K562 (cell line): ENCODE data around the gene SBK3. TPM values are rescaled to one million over a fixed set of nuclear protein-coding genes. Genes with fewer than 3 reads are reported as not detected.

Source experiments
- BRD9 ChIP-seq: fragments of 450-650 bp; IDR thresholded peaks from 2 replicates; pipeline ENCODE4 v1.6.1; 2018; ENCODE audit warnings: low read depth; ENCODE audit not compliant: partially characterized antibody
- C11orf30 ChIP-seq: fragments of 450-650 bp; IDR thresholded peaks from 2 replicates; pipeline ENCODE4 v1.6.1; 2016; ENCODE audit warnings: low read depth, mild to moderate bottlenecking
- CEBPG ChIP-seq, 3 experiments: fragments of 200-800 bp in 1 of 3; sonication (Bioruptor generic) in 1 of 3; sonication (generic) in 1 of 3; formaldehyde crosslinking in 1 of 3; IDR thresholded peaks in 2 of 3; conservative IDR thresholded peaks in 1 of 3; 2 replicates each; pipeline versions ENCODE4 v1.6.1 to v1.8.0; 2016 to 2022; ENCODE audit warnings: missing compliant biosample characterization in 2 of 3, missing genetic modification characterization in 2 of 3, mild to moderate bottlenecking in 1 of 3, missing genetic modification reagents in 1 of 3
- CREB3L1 ChIP-seq: fragments of 450-650 bp; IDR thresholded peaks from 2 replicates; pipeline ENCODE4 v1.6.1; 2014; ENCODE audit warnings: low read depth, mild to moderate bottlenecking, moderate library complexity, borderline replicate concordance
- CREBBP ChIP-seq: IDR thresholded peaks from one replicate; pipeline ENCODE4 v1.6.1; 2012; ENCODE audit warnings: low read depth, mild to moderate bottlenecking, control low read depth, inconsistent platforms, low read length
- DACH1 ChIP-seq: fragments of 450-650 bp; IDR thresholded peaks from 2 replicates; pipeline ENCODE4 v1.6.1; 2018; ENCODE audit not compliant: partially characterized antibody
- HDAC3 ChIP-seq: fragments of 450-650 bp; IDR thresholded peaks from 2 replicates; pipeline ENCODE4 v1.6.1; 2018; ENCODE audit warnings: borderline replicate concordance, mild to moderate bottlenecking, moderate library complexity; ENCODE audit not compliant: partially characterized antibody
- KLF16 ChIP-seq: IDR thresholded peaks from 2 replicates; pipeline ENCODE4 v1.6.1; 2016; ENCODE audit warnings: antibody characterized with exemption
- MEF2A ChIP-seq: IDR thresholded peaks from 2 replicates; pipeline ENCODE4 v1.6.1; 2011; ENCODE audit warnings: low read depth, mild to moderate bottlenecking, low read length, moderate library complexity; ENCODE audit not compliant: control insufficient read depth
- MXD1 ChIP-seq: fragments of 250-450 bp; sonication (Bioruptor Pico); IDR thresholded peaks from 2 replicates; pipeline ENCODE4 v1.8.0; 2021; ENCODE audit warnings: borderline replicate concordance, mild to moderate bottlenecking, moderate library complexity; ENCODE audit not compliant: poor library complexity, severe bottlenecking
- NKRF ChIP-seq: fragments of 450-650 bp; IDR thresholded peaks from 2 replicates; pipeline ENCODE4 v1.6.1; 2016; ENCODE audit warnings: borderline replicate concordance
- NR2F6 ChIP-seq: fragments of 450-650 bp; formaldehyde crosslinking; IDR thresholded peaks from 2 replicates; pipeline ENCODE4 v1.4.0; 2020; ENCODE audit warnings: mild to moderate bottlenecking
- PHF8 ChIP-seq: fragments of 200-600 bp; sonication (generic); IDR thresholded peaks from 2 replicates; pipeline ENCODE4 v1.6.1; 2012; ENCODE audit warnings: mixed run types, mild to moderate bottlenecking, inconsistent platforms, low read length, moderate library complexity, borderline replicate concordance
- SMAD3 ChIP-seq: fragments of 450-650 bp; formaldehyde crosslinking; conservative IDR thresholded peaks from 2 replicates; pipeline ENCODE4 v1.4.0; 2020; ENCODE audit warnings: mild to moderate bottlenecking
- TAF1 ChIP-seq: IDR thresholded peaks from 2 replicates; pipeline ENCODE4 v1.6.1; 2011; ENCODE audit warnings: mild to moderate bottlenecking, low read length, moderate library complexity; ENCODE audit not compliant: insufficient read depth, control insufficient read depth, severe bottlenecking; ENCODE audit errors: extremely low read depth
- TAF15 ChIP-seq: fragments of 200-400 bp; formaldehyde crosslinking; IDR thresholded peaks from 2 replicates; pipeline ENCODE4 v1.6.1; 2017; ENCODE audit warnings: mild to moderate bottlenecking, low read depth, low read length, moderate library complexity
- ZNF695 ChIP-seq: fragments of 450-650 bp; formaldehyde crosslinking; IDR thresholded peaks from 2 replicates; pipeline ENCODE4 v1.4.0; 2020; ENCODE audit warnings: mild to moderate bottlenecking, moderate library complexity
- polyA plus RNA-seq, 8 experiments: library from polyadenylated mRNA; depleted of rRNA in 4 of 8; stranded (reverse) in 5 of 8; unstranded in 3 of 8; fragments of >200 nt; fragmentation: Nextera tagmentation in 2 of 8; fragmentation: Illumina TruSeq in 1 of 8; extraction: Ambion mirVana in 2 of 8; extraction: Trizol in 1 of 8; gene quantifications; 2 replicates each; pipeline versions ENCODE4 v1.2.1 to v1.2.3, GENCODE V29; 2011 to 2014; ENCODE audit warnings: inconsistent platforms in 1 of 8, missing spikeins in 1 of 8
- total RNA-seq, 7 experiments: library from RNA; depleted of rRNA in 6 of 7; stranded (reverse); fragments of >200 nt in 6 of 7; fragmentation: Illumina TruSeq in 2 of 7; extraction: Trizol in 2 of 7; gene quantifications; 2 replicates each; pipeline versions ENCODE4 v1.2.1 to v1.2.3, GENCODE V29; 2011 to 2021; ENCODE audit warnings: low replicate concordance in 1 of 7
- TF ChIP-seq, protein P1 (sequence below): fragments of 450-650 bp; formaldehyde crosslinking; IDR thresholded peaks from 2 replicates; pipeline ENCODE4 v1.4.0; 2022; ENCODE audit warnings: missing genetic modification characterization
- TF ChIP-seq, protein P2 (sequence below), 3 experiments: fragments of 200-800 bp in 1 of 3; sonication (Bioruptor generic) in 1 of 3; sonication (generic) in 1 of 3; formaldehyde crosslinking in 1 of 3; IDR thresholded peaks; 2 replicates each; pipeline versions ENCODE4 v1.6.1 to v1.8.0; 2016 to 2022; ENCODE audit warnings: mild to moderate bottlenecking in 2 of 3, missing compliant biosample characterization in 2 of 3, missing genetic modification characterization in 2 of 3, missing genetic modification reagents in 1 of 3

The SBK3 gene
- total and polyA plus RNA-seq, 9 of the 15 experiments (the other 6 are each of a cell fraction or from before 2014, with no cell fraction given): 0.11 to 0.43 (median 0.13) TPM; not detected in 6

GRCh38 chr19:55546822-55547614, 1.7 kb upstream of the SBK3 start (continued):
- TF ChIP-seq KLF16 (no peak), ZNF695 (CRISPR knock-in tag) (no peak), HDAC3 (no peak), TAF15 (no peak), DACH1 (no peak), CREBBP (no peak), BRD9 (no peak), MEF2A (no peak; the same call in 1 of the 2 replicates), SMAD3 (CRISPR knock-in tag) (no peak), NR2F6 (CRISPR knock-in tag) (no peak), PHF8 (peak; percentile 38; the same call in 1 of the 2 replicates), CREB3L1 (0 out of 2 replicates have a peak, but pooled peaks have one; percentile 18), CEBPG (CRISPR knock-in tag; IDR thresholded peaks at IDR 0.05) (no peak), CEBPG (tag; conservative IDR thresholded peaks at IDR 0.05 in 1 of 2, IDR thresholded peaks at IDR 0.05 in 1 of 2) (no peak), MXD1 (CRISPR knock-in tag) (no peak), NKRF (no peak), TAF1 (no peak), C11orf30 (no peak)
- TF ChIP-seq, protein P1, sequence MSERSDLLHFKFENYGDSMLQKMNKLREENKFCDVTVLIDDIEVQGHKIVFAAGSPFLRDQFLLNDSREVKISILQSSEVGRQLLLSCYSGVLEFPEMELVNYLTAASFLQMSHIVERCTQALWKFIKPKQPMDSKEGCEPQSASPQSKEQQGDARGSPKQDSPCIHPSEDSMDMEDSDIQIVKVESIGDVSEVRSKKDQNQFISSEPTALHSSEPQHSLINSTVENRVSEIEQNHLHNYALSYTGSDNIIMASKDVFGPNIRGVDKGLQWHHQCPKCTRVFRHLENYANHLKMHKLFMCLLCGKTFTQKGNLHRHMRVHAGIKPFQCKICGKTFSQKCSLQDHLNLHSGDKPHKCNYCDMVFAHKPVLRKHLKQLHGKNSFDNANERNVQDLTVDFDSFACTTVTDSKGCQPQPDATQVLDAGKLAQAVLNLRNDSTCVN: no peak
- TF ChIP-seq, protein P2, sequence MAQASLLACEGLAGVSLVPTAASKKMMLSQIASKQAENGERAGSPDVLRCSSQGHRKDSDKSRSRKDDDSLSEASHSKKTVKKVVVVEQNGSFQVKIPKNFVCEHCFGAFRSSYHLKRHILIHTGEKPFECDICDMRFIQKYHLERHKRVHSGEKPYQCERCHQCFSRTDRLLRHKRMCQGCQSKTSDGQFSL (CRISPR knock-in tag; IDR thresholded peaks at IDR 0.05): no peak
- TF ChIP-seq, protein P2 (tag; IDR thresholded peaks at IDR 0.05): no peak
